ENCODE data around the gene PDE3A. TPM values are rescaled to one million over a fixed set of nuclear protein-coding genes. Genes with fewer than 3 reads are reported as not detected.

The PDE3A gene
- total RNA-seq, 1 experiment from 2014 or later, result 2.8 TPM

- POLR2A ChIA-PET, result no interaction called here
- no peaks in the 10 kb centered on the region for H3K9me3 Mint-ChIP-seq
- no peak overlapping the region for H3K27ac Mint-ChIP-seq
- H3K4me1 Mint-ChIP-seq, result peaks cover 44% of the 10 kb centered on the region
- H3K36me3 Mint-ChIP-seq, result no peaks in the 10 kb centered on the region
- no peaks in the 10 kb centered on the region for H3K27me3 Mint-ChIP-seq (ENCODE audit: low read depth)
- CTCF ChIA-PET, result no interaction called here
- ATAC-seq (no peak), DNase-seq (ENCODE audit: low spot score) (no peak)
- no peak overlapping the region for H3K4me3 Mint-ChIP-seq
- TF ChIP-seq MXD4 (CRISPR knock-in tag; IDR thresholded peaks at IDR 0.05; ENCODE audit: borderline replicate concordance) (no peak), GRHL2 (CRISPR knock-in tag; IDR thresholded peaks at IDR 0.05; ENCODE audit: insufficient replicate concordance, severe bottlenecking) (no peak), ZNF232 (CRISPR knock-in tag; IDR thresholded peaks at IDR 0.05) (no peak), GABPB1 (CRISPR knock-in tag; IDR thresholded peaks at IDR 0.05) (no peak), MYBL2 (CRISPR knock-in tag; IDR thresholded peaks at IDR 0.05) (no peak), STAT6 (CRISPR knock-in tag; conservative IDR thresholded peaks at IDR 0.05; ENCODE audit: low read depth) (no peak), RORB (CRISPR knock-in tag; IDR thresholded peaks at IDR 0.05) (no peak), ZNF219 (CRISPR knock-in tag; IDR thresholded peaks at IDR 0.05; ENCODE audit: borderline replicate concordance) (no peak), MLX (CRISPR knock-in tag; IDR thresholded peaks at IDR 0.05) (no peak), TP53 (CRISPR knock-in tag; IDR thresholded peaks at IDR 0.05) (no peak), ELF4 (CRISPR knock-in tag; IDR thresholded peaks at IDR 0.05; ENCODE audit: low read depth) (no peak), ZBTB21 (CRISPR knock-in tag; IDR thresholded peaks at IDR 0.05; ENCODE audit: borderline replicate concordance) (no peak), PRRX2 (CRISPR knock-in tag; IDR thresholded peaks at IDR 0.05) (no peak)
Measured at GRCh38 chr12:20426957-20427356, 58.6 kb downstream of the PDE3A start.

GRCh38 chr12:20429852-20430251, 61.5 kb downstream of the PDE3A start:
- no peak for ATAC-seq
- Mint-ChIP-seq H3K27me3 (ENCODE audit: low read depth) (no peaks in the 10 kb centered on the region), H3K9me3 (no peaks in the 10 kb centered on the region), H3K4me3 (no peak overlapping the region), H3K36me3 (no peaks in the 10 kb centered on the region), H3K4me1 (peaks cover 45% of the 10 kb centered on the region), H3K27ac (no peak overlapping the region)
- CTCF ChIA-PET, result no interaction called here
- DNase-seq (ENCODE audit: low spot score), result no peak
- TF ChIP-seq CREB1 (CRISPR knock-in tag; IDR thresholded peaks at IDR 0.05), result no peak
- no peak for TF ChIP-seq ZNF219 (CRISPR knock-in tag; IDR thresholded peaks at IDR 0.05; ENCODE audit: borderline replicate concordance)
- no peak for TF ChIP-seq ZNF512 (CRISPR knock-in tag; IDR thresholded peaks at IDR 0.05; ENCODE audit: borderline replicate concordance)
- no peak for TF ChIP-seq ZNF121 (CRISPR knock-in tag; IDR thresholded peaks at IDR 0.05)
- no peak for TF ChIP-seq CTCF (IDR thresholded peaks at IDR 0.05)
- TF ChIP-seq ZBTB43 (CRISPR knock-in tag; IDR thresholded peaks at IDR 0.05), result no peak
- no peak for TF ChIP-seq ZNF671 (CRISPR knock-in tag; IDR thresholded peaks at IDR 0.05)
- no peak for TF ChIP-seq ZNF263 (CRISPR knock-in tag; IDR thresholded peaks at IDR 0.05; ENCODE audit: low read depth)
- no peak for TF ChIP-seq OVOL2 (CRISPR knock-in tag; IDR thresholded peaks at IDR 0.05; ENCODE audit: borderline replicate concordance)
- no peak for TF ChIP-seq CREM (CRISPR knock-in tag; IDR thresholded peaks at IDR 0.05)
- POLR2A ChIA-PET, result no interaction called here
